Measurements from ENCODE around the gene NFKB1.

DNA sequence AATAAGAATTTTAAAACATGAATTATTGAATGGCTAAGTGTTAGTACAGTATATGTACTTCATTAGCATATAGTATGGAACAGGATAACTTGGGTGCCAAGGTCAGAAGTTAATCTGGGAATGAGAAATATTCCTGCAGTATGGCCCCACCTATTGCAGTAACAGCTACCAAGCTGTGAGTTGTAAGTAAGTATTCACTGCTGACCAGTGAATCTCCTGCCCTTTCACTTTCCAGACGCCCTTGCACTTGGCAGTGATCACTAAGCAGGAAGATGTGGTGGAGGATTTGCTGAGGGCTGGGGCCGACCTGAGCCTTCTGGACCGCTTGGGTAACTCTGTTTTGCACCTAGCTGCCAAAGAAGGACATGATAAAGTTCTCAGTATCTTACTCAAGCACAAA, 105.1 kb downstream of the NFKB1 start:
- TF ChIP-seq CTCF (IDR thresholded peaks at IDR 0.05) (no peak), POLR2A (IDR thresholded peaks at IDR 0.05) (no peak)

All from adrenal gland (tissue), 5 donors.